ENCODE results near the gene RFX7. TPM values are rescaled to one million over a fixed set of nuclear protein-coding genes. Genes with fewer than 3 reads are reported as not detected.

The RFX7 gene
- total and polyA plus RNA-seq, 4 donors: 2.6 to 14.8 (median 7.2) TPM

- no peak for ATAC-seq (ENCODE audit: insufficient read depth, low FRiP score)
- Histone ChIP-seq H3K4me1 (ENCODE audit: control insufficient read depth in 5 of 5, insufficient read depth in 5 of 5, low read length in 5 of 5) (no peaks in the 10 kb centered on the region), H3K36me3 (ENCODE audit: control insufficient read depth in 4 of 4, insufficient read depth in 4 of 4, low read length in 4 of 4) (peaks cover 4 to 56% (median 18%) of the 10 kb centered on the region in 4 donors), H3K27ac (ENCODE audit: low read depth in 1 of 2, low read length in 1 of 2) (no peak overlapping the region), H3K4me3 (no peak overlapping the region), H3K9ac (ENCODE audit: insufficient read depth in 1 of 2, low read length in 2 of 2) (no peak overlapping the region), H3K27me3 (ENCODE audit: control insufficient read depth in 3 of 3, insufficient read depth in 3 of 3, low read length in 2 of 3) (no peaks in the 10 kb centered on the region), H3K9me3 (ENCODE audit: control insufficient read depth in 4 of 4, insufficient read depth in 3 of 4, low read length in 3 of 4) (peaks cover 0 to 15% (median 9%) of the 10 kb centered on the region in 4 donors)
- no peak for TF ChIP-seq CTCF (IDR thresholded peaks at IDR 0.05; ENCODE audit: control extremely low read depth, extremely low read depth)
- DNase-seq: no peak
Measured at GRCh38 chr15:56126409-56126808, 117.3 kb downstream of the RFX7 start.

GRCh38 chr15:56124391-56124790 lies 119.3 kb downstream of the RFX7 start:
- no peak for TF ChIP-seq CTCF (IDR thresholded peaks at IDR 0.05; ENCODE audit: control extremely low read depth, extremely low read depth)
- no peaks in the 10 kb centered on the region for H3K4me1 ChIP-seq (ENCODE audit: control insufficient read depth in 5 of 5, insufficient read depth in 5 of 5, low read length in 5 of 5)
- H3K9me3 ChIP-seq (ENCODE audit: control insufficient read depth in 4 of 4, insufficient read depth in 3 of 4, low read length in 3 of 4): peaks cover 0 to 16% (median 10%) of the 10 kb centered on the region in 4 donors
- DNase-seq (no peak), ATAC-seq (ENCODE audit: insufficient read depth, low FRiP score) (no peak)
- peaks cover under 1 to 50% (median 15%) of the 10 kb centered on the region in 4 donors for H3K36me3 ChIP-seq (ENCODE audit: control insufficient read depth in 4 of 4, insufficient read depth in 4 of 4, low read length in 4 of 4)
- H3K27ac ChIP-seq (ENCODE audit: low read depth in 1 of 2, low read length in 1 of 2): no peak overlapping the region
- no peak overlapping the region for H3K4me3 ChIP-seq
- 88 to 89% methylated on average over 4 of the region's 4 CpGs for WGBS, 2 donors
- no peaks in the 10 kb centered on the region for H3K27me3 ChIP-seq (ENCODE audit: control insufficient read depth in 3 of 3, insufficient read depth in 3 of 3, low read length in 2 of 3)
- H3K9ac ChIP-seq (ENCODE audit: insufficient read depth in 1 of 2, low read length in 2 of 2): no peak overlapping the region

GRCh38 chr15:56105855-56106254 lies 137.8 kb downstream of the RFX7 start:
- Histone ChIP-seq H3K9me3 (ENCODE audit: control insufficient read depth in 4 of 4, insufficient read depth in 3 of 4, low read length in 3 of 4) (no peaks in the 10 kb centered on the region), H3K27ac (ENCODE audit: low read depth in 1 of 2, low read length in 1 of 2) (no peak overlapping the region), H3K4me3 (no peak overlapping the region), H3K36me3 (ENCODE audit: control insufficient read depth in 4 of 4, insufficient read depth in 4 of 4, low read length in 4 of 4) (peaks cover 0 to 3% (median 1%) of the 10 kb centered on the region in 4 donors), H3K27me3 (ENCODE audit: control insufficient read depth in 3 of 3, insufficient read depth in 3 of 3, low read length in 2 of 3) (no peaks in the 10 kb centered on the region), H3K9ac (ENCODE audit: insufficient read depth in 1 of 2, low read length in 2 of 2) (no peak overlapping the region), H3K4me1 (ENCODE audit: control insufficient read depth in 5 of 5, insufficient read depth in 5 of 5, low read length in 5 of 5) (peaks cover 0 to 3% (median 0%) of the 10 kb centered on the region in 5 donors)
- WGBS, 2 donors: 93 to 95% methylated on average over 1 of the region's 1 CpG
- ATAC-seq (ENCODE audit: insufficient read depth, low FRiP score) (no peak), DNase-seq (no peak)
- TF ChIP-seq CTCF (IDR thresholded peaks at IDR 0.05; ENCODE audit: control extremely low read depth, extremely low read depth): no peak

- Histone ChIP-seq H3K9ac (ENCODE audit: insufficient read depth in 1 of 2, low read length in 2 of 2) (no peak overlapping the region), H3K4me3 (no peak overlapping the region), H3K27me3 (ENCODE audit: control insufficient read depth in 3 of 3, insufficient read depth in 3 of 3, low read length in 2 of 3) (no peaks in the 10 kb centered on the region), H3K27ac (ENCODE audit: low read depth in 1 of 2, low read length in 1 of 2) (no peak overlapping the region), H3K4me1 (ENCODE audit: control insufficient read depth in 5 of 5, insufficient read depth in 5 of 5, low read length in 5 of 5) (peaks cover 0 to 3% (median 0%) of the 10 kb centered on the region in 5 donors), H3K9me3 (ENCODE audit: control insufficient read depth in 4 of 4, insufficient read depth in 3 of 4, low read length in 3 of 4) (no peaks in the 10 kb centered on the region), H3K36me3 (ENCODE audit: control insufficient read depth in 4 of 4, insufficient read depth in 4 of 4, low read length in 4 of 4) (peaks cover 0 to 6% (median 1%) of the 10 kb centered on the region in 4 donors)
- DNase-seq (no peak), ATAC-seq (ENCODE audit: insufficient read depth, low FRiP score) (no peak)
- 66 to 73% methylated on average over 3 of the region's 3 CpGs for WGBS, 2 donors
- TF ChIP-seq CTCF (IDR thresholded peaks at IDR 0.05; ENCODE audit: control extremely low read depth, extremely low read depth): no peak
Measured at GRCh38 chr15:56102441-56102840, 141.2 kb downstream of the RFX7 start.

All from lung (tissue), 12 donors.